Activated CD4-positive, CD25-positive, alpha-beta regulatory T cell (primary cell): ENCODE measurements around the gene DNM3.

Experiments used
- DNase-seq, 4 experiments: peaks; one replicate each; lab custom pipeline; 2025; lab: John Stamatoyannopoulos, UW

The DNM3 gene

DNA sequence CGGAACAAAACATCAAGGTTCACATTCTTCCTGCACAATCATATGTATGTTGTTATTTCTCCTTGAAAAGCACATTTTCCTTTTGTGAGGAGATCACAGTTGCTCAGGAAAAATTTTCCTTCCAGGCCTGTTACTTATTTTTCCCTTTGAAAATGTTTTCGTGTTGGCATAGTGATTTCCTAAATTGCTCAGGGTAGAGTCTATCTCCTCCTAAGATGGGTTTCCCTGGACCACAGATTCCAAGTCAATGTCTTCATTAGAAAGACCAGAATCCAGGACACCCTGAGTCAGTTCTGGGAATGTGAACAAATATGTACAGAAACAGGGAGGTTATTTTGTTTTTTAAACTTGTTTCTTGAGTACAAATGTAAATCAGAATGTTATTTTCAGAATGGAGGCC lies 484.8 kb downstream of the DNM3 start:
- no peak for DNase-seq

DNA sequence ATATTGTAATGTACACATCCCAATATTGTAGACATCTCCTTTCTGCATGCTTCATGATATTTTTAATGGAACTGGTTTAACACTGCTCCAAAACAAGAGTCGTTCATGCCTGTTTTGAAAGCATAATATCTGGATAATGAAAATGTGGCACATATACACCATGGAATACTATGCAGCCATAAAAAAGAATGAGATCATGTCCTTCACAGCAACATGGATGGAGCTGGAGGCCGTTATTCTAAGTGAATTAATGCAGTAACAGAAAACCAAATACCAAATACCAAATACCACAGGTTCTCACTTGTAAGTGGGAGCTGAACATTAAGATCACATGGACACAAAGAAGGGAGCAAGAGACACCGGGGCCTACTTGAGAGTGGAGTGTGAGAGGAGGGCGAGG lies 487.0 kb downstream of the DNM3 start:
- no peak for DNase-seq

DNA sequence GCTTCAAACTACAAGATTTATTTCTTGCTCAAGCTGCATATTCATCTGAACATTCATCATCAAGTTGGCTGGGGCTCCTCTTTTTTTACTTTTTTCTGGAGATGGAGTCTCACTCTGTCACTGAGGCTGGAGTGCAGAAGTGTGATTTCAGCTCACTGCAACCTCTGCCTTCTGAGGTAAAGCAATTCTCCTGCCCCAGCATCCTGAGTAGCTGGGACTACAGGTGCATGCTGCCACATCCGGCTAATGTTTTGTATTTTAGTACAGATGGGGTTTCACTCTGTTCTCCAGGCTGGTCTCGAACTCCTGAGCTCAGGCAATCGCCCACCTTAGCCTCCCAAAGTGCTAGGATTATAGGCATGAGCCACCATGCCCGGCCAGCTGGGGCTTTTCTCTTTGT lies 490.9 kb downstream of the DNM3 start:
- no peak for DNase-seq

DNA sequence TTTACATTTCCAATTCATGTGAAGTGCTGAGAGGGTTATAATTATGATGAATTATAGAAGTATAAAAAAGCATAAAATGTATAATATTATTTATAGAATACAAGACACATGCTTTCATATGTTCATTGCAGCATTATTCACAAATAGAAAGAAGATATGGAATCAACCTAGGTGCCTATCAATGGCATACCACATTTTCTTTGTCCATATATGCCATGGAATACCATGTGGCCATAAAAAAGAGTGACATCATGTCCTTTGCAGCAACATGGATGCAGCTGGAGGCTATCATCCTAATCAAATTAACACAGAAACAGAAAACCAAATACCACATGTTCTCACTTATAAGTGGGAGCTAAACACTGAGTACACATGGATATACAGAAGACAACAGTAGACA lies 494.1 kb downstream of the DNM3 start:
- DNase-seq: no peak

DNA sequence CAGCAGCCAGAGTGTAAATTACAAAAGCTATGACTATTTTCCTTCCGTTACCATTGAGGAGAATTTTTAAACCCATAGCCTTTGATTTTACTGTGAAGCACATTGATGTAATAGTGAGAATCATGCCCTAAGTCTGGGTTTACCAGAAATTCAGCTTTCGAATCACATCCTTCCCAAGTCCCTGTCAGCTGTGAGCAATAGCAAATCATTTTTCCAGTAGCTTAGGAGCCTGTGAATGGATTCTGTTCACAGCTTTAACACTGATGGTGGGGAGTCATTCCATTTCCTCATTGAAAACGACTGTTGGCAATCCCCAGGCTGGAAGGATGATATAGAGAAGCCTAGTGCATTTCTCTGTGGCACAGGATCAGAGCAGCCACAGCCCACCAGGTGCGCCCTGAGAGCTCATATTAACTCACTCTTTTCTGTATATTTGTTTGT lies 497.0 kb downstream of the DNM3 start:
- no peak for DNase-seq

DNA sequence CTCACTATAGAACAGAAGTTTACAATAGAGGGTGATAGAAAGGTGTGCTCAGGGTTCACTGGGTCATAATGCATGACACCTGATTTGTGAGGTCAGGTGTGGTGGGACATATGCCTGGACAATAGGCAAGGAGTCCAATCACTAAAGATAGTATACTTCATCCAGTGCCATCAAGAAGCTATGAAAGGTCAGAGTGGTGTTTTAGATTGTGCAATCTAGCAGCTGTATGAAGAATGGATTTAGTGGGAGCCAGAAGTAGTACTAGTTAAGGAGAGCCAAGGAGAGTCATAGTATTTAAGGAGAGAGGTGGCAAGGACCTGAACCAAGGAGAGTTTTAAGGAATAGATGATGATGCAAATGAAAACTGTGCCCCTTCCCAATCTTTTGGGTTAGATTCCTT lies 498.5 kb downstream of the DNM3 start:
- no peak for DNase-seq

DNA sequence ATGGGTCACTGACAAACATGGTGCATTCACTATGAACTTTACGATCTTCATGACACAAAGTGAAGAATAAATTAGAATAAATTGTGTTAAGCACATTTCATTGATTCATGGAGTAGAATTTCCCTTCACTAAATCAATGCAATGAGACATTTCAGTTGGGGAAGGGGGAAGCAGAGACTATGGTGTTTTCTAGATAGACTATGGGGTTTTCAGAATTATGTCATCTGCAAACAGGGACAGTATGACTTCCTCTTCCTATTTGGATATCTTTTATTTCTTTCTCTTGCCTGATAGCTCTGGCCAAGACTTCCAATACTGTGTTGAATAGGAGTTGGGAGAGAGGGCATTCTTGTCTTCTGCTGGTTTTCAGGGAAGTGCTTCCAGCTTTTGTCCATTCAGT lies 499.2 kb downstream of the DNM3 start:
- no peak for DNase-seq

DNA sequence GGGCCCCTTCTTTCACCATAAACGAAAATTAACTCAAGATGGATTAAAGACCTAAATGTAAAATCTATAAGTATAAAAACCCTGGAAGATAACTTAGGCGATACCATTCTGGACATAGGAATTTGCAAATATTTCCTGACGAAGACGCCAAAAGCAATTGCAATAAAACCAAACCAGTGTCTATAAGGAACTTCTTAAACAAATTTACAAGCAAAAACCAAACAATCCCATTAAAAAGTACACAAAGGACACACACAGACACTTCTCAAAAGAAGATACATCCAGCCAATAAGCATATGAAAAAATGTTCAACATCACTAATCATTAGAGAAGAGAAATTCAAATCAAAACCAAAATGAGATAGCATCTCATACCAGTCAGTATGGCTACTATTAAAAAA lies 500.4 kb downstream of the DNM3 start:
- DNase-seq: no peak

DNA sequence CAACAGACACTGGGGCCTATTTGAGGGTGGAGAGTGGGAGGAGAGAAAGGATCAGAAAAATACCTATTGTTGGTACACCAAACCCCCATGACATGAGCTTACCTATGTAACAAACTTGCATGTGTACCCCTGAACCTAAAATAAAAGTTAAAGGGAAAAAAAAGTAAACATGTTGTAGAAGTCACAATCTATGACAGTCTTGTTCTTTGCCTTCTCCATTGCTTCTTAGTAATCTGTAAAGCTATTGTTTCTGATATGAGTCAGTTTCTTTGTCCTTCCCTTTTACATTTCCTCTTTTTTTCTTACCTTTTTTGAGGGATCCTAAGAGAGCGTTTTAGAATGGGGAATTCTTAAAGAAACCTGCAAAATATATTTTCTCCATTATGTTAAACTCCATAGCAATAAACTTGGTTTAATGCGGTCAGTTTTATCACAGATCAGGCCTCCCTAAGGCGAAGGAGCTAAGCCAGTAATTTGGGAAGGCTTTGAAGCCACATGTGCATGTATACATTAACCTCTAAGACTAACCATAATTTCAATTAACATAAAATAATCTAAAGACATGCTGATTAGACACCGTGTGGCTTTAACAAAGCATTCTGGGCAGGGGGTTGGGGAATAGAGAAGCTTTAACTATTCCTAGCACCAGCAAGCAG lies 501.4 kb downstream of the DNM3 start:
- no peak for DNase-seq

DNA sequence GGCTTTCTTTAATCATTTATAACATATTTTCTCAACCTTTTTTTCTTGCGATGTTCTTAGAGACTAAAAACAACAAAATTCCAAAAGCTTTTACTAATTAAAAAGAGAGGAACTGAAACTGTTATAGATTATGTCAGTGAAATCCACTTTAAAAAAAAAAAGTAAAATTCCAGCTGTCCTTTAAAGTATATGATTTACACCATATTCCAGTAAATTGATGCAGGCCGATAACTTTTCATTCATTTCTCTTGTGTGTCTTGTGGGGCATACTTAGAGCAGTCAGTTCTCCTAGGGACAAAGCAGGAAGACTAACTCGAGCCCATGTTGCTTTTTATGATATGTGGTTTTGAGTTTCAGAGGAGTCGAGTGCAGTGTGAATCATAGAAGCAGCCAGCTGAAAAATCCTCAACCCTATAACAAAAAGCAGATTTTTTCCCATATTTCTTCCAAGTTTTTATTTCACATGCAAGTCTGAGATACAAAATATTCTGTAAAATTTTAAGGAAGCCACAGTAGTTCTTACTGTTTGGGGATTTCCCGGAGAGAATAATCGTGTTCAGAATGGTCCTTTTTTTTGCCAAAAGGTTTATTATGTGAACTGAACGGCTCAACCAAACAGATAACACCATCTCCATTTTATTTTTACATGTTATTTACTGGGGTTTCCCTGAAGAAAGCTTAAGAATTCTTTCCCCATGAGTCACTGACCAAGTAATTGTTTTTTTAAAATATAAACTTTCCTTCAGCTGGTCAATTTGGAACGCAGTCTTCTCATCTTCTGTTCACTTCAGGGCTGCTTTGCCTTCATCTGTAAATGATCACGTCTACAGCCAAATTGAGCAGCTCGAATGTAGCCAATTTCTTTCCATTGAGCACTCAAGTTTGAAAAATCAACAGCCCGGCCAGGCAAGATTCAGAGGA lies 502.2 kb downstream of the DNM3 start:
- no peak for DNase-seq

DNA sequence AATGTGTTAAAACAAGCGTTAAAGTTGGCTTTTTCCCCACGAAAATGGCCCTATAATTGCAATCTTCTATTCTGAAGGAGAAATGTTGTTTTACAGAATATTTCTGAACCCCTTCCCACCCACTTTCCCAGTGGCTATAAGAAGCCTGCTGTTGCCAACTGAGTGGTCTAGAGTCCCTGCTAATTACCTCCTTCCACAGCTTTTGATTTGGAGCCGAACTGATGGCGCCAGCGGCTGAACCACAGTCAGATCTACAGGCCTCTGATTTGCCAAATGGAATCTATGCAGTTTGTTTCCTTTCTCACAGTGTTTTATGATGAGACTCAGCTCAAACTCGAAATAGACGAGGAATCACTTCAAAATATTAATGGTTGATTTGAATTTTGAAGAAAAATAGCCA lies 503.1 kb downstream of the DNM3 start:
- no peak for DNase-seq

DNA sequence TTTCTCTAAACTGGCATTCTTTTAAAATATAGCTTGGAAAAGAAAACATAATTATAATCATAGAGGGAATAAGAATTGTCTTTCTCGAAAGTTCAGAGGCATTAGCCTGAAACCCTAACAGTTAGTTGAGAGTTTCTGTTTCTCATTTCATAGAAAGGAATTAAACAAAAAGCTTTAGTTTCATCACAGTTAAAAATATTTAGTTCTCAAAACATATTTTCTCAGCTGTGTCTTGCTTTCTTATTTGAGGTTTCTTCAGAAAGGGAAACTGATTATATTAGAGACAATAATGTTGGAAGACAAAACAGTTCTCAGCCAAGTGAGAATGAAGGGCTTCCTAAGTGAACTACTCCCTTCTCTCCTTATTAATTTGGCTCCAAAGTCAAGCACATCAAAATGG lies 503.8 kb downstream of the DNM3 start:
- DNase-seq: no peak

DNA sequence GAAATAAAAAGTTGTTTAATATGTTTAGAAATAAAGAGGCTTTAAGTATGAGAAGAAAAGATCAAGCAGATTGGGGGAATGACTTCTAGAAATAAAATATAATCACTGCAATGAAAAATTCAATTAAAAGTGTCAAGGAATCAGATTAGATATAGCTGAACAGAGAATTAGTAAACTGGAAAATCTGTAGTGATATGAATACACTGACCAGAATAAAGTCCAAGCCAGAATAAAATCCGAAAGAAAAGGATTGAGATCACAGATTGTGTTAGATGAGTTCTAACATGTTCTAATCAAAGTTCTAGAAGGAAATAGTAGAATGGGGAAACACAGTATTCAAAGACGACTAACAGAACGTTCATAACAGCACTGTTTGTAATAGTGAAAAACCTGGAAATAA lies 506.1 kb downstream of the DNM3 start:
- no peak for DNase-seq

DNA sequence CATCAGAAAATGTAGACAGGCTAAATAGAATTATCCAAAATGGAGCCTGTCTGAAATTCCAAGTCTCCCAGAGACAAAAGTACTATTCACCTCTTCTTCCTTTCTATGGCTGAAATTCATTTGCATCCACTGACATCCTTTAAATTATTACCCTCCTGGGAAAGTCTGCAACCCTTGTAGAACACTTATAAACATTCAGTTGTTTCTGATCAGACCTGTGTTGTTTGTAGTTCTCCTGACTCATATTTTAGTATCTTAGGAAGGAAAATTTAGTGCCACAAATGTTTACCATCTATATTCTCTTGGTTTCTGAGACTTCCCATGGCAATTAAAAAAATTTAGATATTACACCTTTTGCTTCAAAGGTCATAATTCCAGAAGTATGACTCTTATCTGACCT lies 509.6 kb downstream of the DNM3 start:
- DNase-seq: no peak

DNA sequence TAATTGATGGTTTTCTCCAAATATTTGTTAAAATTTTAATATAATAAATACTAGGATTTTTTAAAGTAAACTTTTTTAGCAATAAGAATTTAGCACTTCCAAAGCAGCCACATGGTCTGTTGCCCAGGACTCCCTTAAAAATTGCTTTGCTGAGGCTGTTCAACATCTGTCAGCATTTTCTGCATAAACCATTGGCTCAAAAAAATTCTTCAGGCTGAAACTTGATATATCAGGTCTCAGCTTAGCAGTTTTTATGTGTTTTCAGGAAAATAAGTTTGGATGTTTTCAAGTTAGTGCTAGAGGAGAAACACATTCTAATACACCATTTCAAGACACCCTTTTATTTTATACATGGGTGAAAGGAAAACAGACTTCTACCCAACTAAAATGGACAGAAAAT lies 510.0 kb downstream of the DNM3 start:
- DNase-seq: no peak

DNA sequence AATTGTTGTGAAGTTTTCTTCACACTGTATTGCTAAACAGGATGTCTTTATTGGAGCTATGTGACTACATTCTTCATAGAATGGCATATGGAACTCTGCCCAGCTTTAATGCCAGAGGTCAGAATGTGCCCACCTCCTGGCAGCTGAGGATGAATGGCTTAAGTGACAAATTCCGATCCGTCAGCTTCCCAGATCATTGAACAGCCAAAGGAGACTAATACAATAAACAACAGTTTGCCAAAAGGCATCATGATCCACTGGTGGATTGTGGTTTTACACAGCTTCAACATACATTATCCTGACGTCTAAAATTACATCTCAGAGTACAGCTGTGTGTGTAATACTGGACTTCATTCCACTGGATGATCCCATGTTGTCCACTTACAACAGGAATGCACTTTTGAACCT lies 510.5 kb downstream of the DNM3 start:
- DNase-seq: no peak

DNA sequence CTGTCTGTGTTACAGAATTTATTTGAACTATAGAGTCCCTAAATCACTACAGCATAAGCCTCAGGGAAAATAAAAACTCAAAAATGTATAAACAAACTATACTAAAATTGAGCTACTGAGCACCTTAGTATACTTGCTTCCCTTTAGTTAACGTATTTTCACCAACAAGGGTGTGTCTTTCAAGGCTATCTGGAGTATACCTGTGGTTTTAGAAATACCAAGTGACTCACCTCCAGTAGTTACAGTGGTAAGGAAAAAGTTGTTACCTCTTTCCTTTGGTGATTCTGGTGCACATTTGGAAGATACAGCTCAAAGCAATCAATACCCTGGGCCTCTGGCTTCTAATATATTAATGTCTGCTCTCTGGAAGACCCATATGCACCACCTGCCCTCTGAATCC lies 511.1 kb downstream of the DNM3 start:
- DNase-seq: no peak

DNA sequence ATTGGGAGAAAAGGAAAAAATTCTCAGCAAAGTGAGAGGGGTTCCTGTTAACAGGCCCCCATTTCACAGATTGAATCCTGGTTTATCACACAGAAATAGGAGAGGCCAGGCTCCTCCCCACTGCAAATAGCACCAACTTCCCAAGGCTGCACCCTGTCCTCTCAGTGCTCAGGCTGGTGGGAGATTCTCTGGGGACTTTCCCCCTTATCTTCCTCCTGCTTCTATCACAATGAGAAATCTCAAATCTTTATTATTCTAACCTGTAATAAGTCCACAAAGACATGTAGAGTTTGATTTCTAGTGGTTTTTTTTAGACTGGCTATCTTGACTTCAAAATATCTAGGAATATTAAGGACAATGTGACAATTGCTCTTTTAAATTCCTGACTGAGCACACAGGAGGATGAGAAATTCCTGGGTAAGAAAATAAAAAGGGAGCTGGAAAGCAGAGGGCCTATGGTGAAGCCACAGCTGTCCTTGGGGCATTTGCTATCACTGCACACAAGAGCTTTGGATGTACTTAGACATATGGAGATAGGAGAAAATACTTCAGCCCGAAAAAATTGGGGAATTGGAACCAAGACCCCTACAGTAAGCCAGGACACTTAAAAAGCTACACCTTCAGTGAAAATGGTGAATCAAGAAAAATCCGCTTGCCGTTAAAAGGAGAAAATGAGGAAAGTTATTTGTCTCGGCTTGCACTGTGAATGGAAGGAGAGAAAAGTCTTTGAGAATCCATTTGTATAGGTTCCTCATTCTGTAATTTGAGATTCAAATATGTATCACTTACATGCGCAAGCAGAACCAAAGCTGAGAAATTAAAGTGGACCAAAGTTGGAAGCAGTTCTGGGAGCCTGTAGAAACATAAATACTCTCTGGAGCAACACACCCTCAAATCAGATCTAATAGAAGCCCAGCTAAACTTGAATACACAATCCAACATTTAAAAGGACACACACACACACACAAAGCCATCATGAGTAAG lies 513.3 kb downstream of the DNM3 start:
- no peak for DNase-seq

DNA sequence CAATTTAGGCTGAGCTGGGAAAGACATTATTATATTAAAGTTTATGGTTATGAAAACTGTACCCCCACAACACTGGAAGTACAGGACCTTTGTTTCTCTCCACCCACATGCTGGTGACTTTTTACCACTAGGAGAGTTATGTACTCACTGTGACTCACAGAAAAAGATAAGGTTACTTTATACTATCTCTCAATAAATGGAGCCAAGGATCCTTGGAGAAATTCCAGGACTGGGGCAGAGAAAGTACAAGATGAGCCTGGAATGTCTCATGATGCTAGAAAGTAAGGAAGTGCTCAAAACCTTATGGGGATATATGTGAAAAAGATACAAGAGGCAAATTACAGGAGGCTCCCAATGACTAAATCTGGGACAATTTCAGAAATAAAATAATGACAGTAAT lies 515.3 kb downstream of the DNM3 start:
- DNase-seq: no peak

DNA sequence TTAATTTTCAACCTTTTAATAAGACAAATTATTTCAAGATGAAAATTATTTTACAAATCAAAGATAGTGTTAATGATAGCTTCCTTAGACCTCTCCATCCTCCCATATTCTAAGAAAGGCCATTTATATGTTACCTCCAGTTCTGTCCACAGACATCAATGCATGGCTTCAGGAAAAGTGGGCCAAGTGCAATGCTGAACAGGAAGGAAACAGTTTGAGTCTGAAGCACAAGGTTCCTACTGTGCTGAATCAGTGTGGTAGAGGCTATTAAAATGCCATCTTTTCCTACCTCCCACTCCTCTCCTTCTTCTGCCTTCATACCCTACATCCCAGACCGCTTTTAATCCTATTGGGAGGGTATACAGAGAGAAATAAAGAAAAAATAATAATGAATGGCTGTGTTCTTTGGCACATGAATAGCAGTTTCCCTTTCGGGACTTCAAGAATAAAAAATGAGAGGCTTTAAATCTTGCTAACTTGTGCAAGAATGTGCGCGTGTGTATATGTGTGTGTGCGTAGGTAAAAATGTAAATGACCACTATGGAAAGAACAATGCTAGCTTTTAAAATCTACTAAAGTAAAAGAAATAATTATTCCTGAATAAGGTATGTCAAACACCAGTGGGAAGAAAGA lies 516.6 kb downstream of the DNM3 start:
- DNase-seq: no peak

DNA sequence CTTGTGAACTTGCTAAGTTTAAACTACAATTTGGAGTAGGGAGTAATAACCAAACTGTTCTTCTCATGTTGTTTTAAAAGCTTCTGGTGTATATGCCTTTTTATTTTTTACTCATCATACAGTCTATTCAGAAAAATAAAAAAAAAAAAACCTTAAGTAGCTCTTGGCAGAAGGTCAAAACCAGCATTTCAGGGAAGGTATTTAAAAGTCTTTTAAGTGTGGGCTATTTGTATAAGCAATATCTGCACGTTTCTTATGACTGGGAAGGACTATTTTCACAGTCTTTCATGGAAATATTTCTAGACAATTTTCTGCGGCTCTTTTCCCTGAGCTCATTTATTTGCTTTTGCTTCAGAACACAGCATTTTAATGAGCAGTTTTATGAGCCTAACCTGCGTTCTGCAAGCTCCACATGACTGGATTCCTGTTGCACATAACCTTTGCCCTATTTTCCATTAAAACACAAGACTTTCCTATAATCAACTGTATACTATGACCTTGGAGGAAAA lies 518.2 kb downstream of the DNM3 start:
- no peak for DNase-seq

DNA sequence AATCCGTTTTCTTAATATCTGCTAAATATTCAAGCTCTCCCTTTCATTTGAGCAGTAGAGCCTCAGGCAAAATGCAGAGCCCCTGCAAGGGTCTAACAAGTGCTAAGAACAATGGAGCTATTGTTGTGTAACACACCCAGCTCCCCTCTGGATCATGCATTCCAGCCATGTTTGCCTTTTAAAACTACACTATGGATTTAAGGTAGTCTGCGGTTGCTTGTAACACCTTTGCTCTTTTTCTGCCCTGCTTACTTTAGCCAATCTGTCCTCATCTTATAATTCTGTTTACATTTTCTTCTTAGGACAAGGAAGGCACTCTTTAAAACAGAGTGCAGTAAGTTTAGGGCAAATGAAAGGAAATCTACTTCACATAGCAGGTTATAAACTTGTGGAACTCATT lies 519.2 kb downstream of the DNM3 start:
- DNase-seq: no peak
